ENCODE data around the gene ASPSCR1.

The ASPSCR1 gene

DNA sequence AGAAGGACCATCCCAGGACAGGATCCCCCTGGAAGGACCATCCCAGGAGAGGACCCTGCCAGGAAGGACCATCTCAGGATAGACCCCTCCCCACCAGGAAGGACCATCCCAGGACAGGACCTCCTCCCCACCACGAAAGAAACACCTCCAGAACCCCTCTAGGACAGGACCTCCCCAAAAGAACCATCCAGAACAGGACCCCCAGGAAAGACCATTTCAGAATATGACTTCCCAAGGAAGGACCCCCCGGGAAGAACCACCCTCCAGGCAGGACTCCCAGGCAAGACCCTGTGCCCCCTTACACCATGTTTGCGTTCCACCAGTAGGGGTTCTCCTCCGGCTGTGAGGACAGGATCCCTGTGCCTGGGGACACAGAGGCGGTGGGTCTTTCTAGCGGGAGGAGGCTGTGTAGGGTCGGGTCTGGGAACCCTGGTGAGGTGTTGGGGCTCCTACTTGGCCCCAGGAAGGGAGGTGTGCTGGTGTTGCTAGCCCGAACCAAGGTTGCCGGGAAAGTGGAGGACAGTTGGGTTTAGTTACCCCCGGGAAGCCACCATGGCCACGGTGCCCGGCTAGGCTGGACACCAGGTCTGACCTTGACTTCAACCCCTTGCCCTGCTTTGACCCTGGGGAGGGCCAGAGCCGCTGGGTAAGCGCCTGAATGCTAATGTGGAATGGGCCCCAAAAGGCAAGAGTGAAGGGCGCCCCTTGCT is 18.6 kb upstream of the ASPSCR1 start:
- FAIRE-seq (no peak), DNase-seq (ENCODE audit: insufficient read length, low spot score) (no peak)

DNA sequence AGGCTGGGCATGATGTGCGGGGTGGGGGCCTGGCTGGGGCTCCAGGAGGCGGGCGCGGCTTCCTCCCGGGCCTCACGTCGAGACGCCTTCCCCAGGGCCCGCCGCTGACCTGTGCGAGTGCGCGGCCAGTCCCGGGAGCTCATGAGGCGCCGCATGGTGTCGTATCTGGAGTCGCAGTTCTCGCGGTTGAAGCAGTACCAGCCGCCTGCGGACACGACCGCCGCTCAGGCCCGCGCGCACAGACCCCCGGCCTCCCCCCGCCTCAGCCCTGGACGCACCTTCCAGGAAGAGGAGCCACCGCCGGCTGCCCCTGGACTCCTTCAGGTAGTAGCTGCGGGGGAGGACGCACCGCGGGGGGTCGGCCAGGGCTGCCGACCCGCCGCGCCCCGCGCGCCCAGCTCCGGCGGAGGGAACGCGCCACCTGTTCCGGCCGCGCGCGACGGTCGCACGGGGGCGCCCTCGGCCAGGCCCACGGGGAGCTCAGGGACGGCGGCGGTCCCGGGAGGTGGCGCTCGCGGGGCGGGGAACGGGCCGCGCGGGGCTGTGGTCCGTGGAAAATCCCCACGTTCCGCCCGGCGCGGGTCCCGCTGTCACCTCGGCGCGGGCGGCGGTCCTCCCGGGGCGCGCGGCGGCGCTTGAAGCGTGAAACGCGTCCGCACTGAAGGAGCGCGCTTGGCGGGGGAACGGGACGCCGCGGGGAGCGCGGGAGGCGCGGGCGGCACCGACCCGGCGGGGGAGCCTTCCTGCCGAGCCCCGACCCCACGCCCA is 17.9 kb upstream of the ASPSCR1 start:
- DNase-seq (ENCODE audit: insufficient read length, low spot score), result peak; percentile 88
- FAIRE-seq, result no peak

GRCh38 chr17:81960130-81960958 is 17.1 kb upstream of the ASPSCR1 start:
- DNase-seq (ENCODE audit: insufficient read length, low spot score), result no peak
- no peak for FAIRE-seq

- FAIRE-seq (no peak), DNase-seq (ENCODE audit: insufficient read length, low spot score) (no peak)
These were observed 16.3 kb upstream of the ASPSCR1 start, which contains the start of gene NOTUM for GRCh38 chr17:81961087-81961511. Gene NOTUM (minus strand): TSS chr17:81961187. CDS start chr17:81960909, 278 bp downstream.

- FAIRE-seq (no peak), DNase-seq (ENCODE audit: insufficient read length, low spot score) (no peak)
These were observed 15.6 kb upstream of the ASPSCR1 start for GRCh38 chr17:81961521-81962498.

GRCh38 chr17:81962499-81963441 is 14.7 kb upstream of the ASPSCR1 start:
- DNase-seq (ENCODE audit: insufficient read length, low spot score), result no peak
- FAIRE-seq, result no peak

DNA sequence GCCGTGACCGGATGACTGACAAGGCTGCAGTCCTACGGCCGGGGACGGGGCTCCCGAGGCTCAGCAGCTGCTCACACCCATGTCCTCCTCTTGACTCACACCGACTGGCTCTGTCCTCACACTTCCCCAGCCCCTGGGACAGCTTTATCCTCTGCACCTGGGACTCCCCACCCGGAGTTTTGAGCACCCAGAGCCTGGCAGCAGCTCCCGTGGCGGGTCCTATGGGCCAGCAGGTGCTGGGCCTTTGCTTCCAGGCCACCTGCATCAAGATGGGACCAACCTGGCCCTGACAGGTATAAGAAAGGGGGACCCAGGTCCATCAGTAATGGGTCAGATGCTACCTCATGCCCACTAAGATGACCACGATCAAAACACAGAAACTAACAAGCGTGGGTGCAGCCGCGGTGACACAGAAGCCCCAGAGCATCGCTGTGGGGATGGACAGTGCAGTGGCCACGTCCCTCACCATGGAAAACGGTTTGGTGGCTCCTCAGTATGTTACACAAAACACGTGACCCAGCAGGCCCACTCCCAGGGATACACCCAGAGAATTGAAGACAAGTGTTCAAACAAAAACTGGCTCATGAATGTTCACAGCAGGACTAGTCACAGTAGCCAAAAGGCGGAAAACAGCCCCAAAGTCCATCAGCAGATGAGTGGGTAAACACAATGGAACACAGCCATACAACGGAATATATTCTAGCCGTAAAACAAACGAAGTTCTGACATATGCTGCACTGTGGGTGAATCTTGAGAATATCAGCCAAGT is 13.2 kb upstream of the ASPSCR1 start:
- FAIRE-seq (no peak), DNase-seq (ENCODE audit: insufficient read length, low spot score) (no peak)

DNA sequence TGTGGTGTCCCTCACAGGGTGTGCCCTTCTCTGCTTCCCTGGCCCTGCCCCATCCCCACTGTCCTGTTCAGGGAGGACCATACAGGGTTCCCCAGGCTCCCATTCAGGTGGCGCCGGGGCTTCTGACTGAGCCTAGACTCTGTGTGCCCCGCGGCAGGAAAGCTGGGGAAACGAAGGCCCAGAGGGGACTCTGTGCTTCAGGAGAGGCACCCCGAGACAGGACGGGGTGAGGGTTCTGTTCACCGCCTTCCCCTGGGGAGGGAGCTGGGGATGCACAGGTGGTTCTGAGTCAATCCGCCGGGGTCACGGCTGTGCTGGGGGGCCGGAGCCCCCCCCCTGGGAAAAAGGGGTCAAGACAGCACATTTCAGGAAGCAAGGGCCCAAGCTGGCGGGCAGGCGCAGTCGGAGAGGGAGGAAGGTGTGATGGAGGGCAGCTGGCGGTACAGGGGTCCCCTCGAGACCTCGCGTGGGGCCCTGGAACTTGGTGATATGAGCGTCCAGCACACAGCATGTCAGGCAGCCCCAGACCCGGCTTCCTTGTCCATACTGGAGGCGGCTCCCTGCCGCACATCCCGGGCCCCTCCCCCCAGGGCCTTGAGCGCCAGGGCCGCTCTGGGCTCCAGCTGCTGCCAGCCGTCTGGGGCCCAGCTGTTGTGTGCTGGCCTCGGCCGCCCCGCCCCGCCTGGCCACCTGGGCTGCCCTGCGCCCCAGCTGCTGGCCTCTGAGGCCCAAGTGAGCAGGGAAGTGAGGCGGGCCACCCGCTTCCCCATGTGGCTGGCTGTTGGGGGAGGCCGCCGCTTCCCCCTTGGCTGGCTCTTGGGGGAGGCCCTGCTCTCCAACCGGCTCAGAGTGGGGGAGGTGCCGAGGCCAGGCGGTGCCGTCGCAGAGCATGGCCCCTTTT is 10.8 kb upstream of the ASPSCR1 start:
- FAIRE-seq, result no peak

DNA sequence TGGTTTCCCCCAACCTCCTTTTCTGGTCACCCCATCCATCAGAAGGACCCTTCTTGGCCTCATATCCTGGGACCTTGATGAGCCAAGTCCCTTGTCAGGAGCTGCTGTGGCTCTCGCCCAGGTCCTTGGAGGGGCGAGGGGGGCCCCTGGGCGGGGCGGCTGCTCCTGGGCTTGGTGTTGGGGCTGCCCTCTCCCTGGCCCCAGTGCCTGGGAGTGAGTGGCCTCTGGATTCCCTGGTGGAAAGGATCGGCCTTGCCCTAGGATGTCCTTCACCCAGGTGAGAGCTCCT is 10.2 kb upstream of the ASPSCR1 start:
- DNase-seq (ENCODE audit: insufficient read length, low spot score) (no peak), FAIRE-seq (no peak)

More for the DNA sequence above, 10.8 kb upstream of the ASPSCR1 start:
- no peak for DNase-seq (ENCODE audit: insufficient read length, low spot score)

GRCh38 chr17:81967533-81968395 is 9.7 kb upstream of the ASPSCR1 start:
- FAIRE-seq, result peak; percentile 75
- peak; percentile 93 for DNase-seq (ENCODE audit: insufficient read length, low spot score)

DNA sequence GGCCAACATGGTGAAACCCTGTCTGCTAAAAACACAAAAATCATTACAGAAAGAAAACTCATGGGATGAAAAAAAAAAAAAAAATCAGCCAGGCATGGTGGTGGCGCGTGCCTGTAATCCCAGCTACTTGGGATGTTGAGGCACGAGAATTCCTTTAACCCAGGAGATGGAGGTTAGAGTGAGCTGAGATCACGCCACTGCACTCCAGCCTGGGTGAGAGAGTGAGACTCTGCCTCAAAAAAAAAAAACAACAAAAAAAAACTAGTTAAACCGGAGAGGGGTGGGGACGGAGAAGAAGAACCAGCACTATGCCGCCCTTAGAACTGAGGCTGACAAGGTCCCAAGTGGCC is 9.1 kb upstream of the ASPSCR1 start:
- DNase-seq (ENCODE audit: insufficient read length, low spot score), result no peak
- FAIRE-seq, result no peak

DNA sequence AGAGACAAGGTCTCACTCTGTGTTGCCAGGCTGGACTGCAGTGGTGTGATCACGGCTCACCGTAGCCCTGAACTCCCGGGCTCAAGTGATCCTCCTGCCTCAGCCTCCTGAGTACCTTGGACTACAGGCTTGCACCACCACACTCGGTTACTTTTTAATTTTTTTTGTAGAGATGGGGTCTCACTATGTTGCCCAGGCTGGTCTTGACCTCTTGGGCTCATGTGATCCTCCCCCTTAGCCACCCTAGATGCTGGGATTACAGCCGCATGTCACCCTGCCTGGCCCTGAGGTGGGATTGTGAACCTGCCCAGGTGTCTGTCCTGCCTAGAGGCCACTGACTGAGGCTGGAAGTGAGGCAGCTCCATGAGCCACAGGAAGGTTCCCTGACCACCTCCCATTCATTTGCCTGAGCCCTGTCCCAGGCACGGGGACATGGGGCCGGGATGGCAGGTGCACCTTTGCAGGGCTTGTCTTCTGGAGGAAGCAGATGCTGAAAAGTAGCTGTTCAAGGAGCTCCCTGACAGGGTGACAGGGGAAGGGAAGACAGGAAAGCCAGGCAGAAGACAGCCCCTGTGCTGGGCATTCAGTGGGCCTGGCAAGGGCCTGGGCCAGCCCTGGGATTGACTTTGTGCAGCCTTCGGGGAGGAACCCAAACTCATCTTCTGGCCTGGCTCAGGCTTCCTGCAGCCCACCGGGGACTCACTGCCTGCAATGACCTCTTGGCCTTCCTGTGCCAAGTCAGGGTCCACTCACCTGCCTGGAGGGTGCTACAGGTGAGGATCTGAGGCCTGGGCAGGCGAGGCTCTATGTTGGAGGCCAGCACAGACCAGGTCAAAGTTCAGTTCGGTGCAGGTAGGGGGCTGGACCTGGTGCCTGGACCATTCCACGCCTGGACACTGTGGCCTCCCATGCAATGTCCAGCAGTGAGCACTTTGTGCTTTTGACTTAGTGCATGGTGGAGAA is 8.3 kb upstream of the ASPSCR1 start:
- FAIRE-seq (no peak), DNase-seq (ENCODE audit: insufficient read length, low spot score) (no peak)

- FAIRE-seq (no peak), DNase-seq (ENCODE audit: insufficient read length, low spot score) (no peak)
These were observed 4.0 kb upstream of the ASPSCR1 start for GRCh38 chr17:81973432-81973831.

- no peak for DNase-seq (ENCODE audit: insufficient read length, low spot score)
- no peak for FAIRE-seq
These were observed 858 bp upstream of the ASPSCR1 start for GRCh38 chr17:81976332-81977210.
